Transverse colon (tissue), 4 donors: ENCODE results near the gene WNT2B.

Experiments used
- CTCF ChIP-seq, 5 experiments: fragments of 200-600 bp in 3 of 5; fragments of 450-650 bp in 2 of 5; sonication (generic) in 3 of 5; IDR thresholded peaks; 1 replicate in 2 of 5; 2 replicates in 3 of 5; pipeline ENCODE4 v1.5.1; 2016 to 2017; ENCODE audit warnings: antibody characterized with exemption in 5 of 5, inconsistent platforms in 3 of 5, mild to moderate bottlenecking in 2 of 5, moderate library complexity in 1 of 5
- EP300 ChIP-seq: sonication (generic); formaldehyde crosslinking; IDR thresholded peaks from one replicate; pipeline ENCODE4 v1.6.1; 2017; ENCODE audit warnings: antibody characterized with exemption, low read depth
- POLR2A ChIP-seq: fragments of 450-650 bp; IDR thresholded peaks from one replicate; pipeline ENCODE4 v1.6.1; 2016; ENCODE audit warnings: antibody characterized with exemption, mild to moderate bottlenecking, moderate library complexity
- POLR2AphosphoS5 ChIP-seq, 3 donors: sonication (generic); formaldehyde crosslinking; IDR thresholded peaks; one replicate each; pipeline ENCODE4 v1.6.1; 2016; ENCODE audit warnings: antibody characterized with exemption in 3 of 3

GRCh38 chr1:112466078-112466660, 42.6 kb upstream of the WNT2B start:
- TF ChIP-seq CTCF (IDR thresholded peaks at IDR 0.05) = peak; percentile 80 to 97 (median 82)
- peak; percentile 41 for TF ChIP-seq POLR2A
- no peak for TF ChIP-seq EP300
- TF ChIP-seq POLR2AphosphoS5 (IDR thresholded peaks at IDR 0.05) = peak; percentile 55 to 83 (median 82)
